OCI-LY7 (cell line): ENCODE measurements around the gene SLC25A44. TPM values are rescaled to one million over a fixed set of nuclear protein-coding genes. Genes with fewer than 3 reads are reported as not detected.

ENCODE experiments used
- BruUV-seq: library from RNA; stranded (reverse); fragments of 400-500 nt; replicated peaks from 2 replicates; lab custom pipeline; 2021; lab: Mats Ljungman, UMichigan
- CTCF ChIA-PET: fragments of 300-600 bp; sonication (Branson Sonifier 250); formaldehyde crosslinking; loops from one replicate; lab custom pipeline; 2022; ENCODE audit warnings: antibody characterized with exemption; ENCODE audit not compliant: unreplicated experiment; lab: Charles Lee
- POLR2A ChIA-PET: fragments of 300-600 bp; sonication (Branson Sonifier 250); formaldehyde crosslinking; loops from one replicate; lab custom pipeline; 2022; ENCODE audit warnings: antibody characterized with exemption; lab: Charles Lee
- DNase-seq: peaks from one replicate; pipeline ENCODE4 v3.0.0-alpha.2; 2015; ENCODE audit warnings: low spot score
- H2AFZ ChIP-seq: fragments of 200-600 bp; sonication (generic), shearing (Covaris generic); 2 replicates; pipeline ENCODE4 v1.6.1; 2014; ENCODE audit warnings: mild to moderate bottlenecking, antibody characterized with exemption, low read length, moderate library complexity
- H3K27ac ChIP-seq: fragments of 200-600 bp; sonication (generic); 2 replicates; pipeline ENCODE4 v1.5.1; 2014; ENCODE audit warnings: mixed run types, low read depth, mild to moderate bottlenecking, moderate library complexity, low read length, inconsistent platforms; ENCODE audit not compliant: poor library complexity, severe bottlenecking
- H3K36me3 ChIP-seq: fragments of 200-600 bp; sonication (generic); 2 replicates; pipeline ENCODE4 v1.6.1; 2014; ENCODE audit warnings: mild to moderate bottlenecking, antibody characterized with exemption, low read length, moderate library complexity, mixed read lengths; ENCODE audit not compliant: insufficient read depth
- H3K4me1 ChIP-seq: fragments of 200-600 bp; sonication (generic); 2 replicates; pipeline ENCODE4 v1.5.1; 2014; ENCODE audit warnings: mild to moderate bottlenecking, low read length; ENCODE audit not compliant: insufficient read depth, poor library complexity, severe bottlenecking
- H3K4me2 ChIP-seq: fragments of 200-600 bp; sonication (generic); 2 replicates; pipeline ENCODE4 v1.6.1; 2014; ENCODE audit warnings: mild to moderate bottlenecking, low read length
- H3K4me3 ChIP-seq: fragments of 200-600 bp; sonication (generic); 2 replicates; pipeline ENCODE4 v1.5.1; 2014; ENCODE audit warnings: mild to moderate bottlenecking, low read depth, low read length; ENCODE audit not compliant: poor library complexity, severe bottlenecking
- H3K79me2 ChIP-seq: fragments of 200-600 bp; sonication (generic); 2 replicates; pipeline ENCODE4 v1.6.1; 2016; ENCODE audit warnings: low read depth, mild to moderate bottlenecking, low read length, moderate library complexity, mixed read lengths; ENCODE audit not compliant: insufficient read depth
- H3K9me2 ChIP-seq: fragments of 200-600 bp; sonication (generic); 2 replicates; pipeline ENCODE4 v1.6.1; 2016; ENCODE audit warnings: mild to moderate bottlenecking, low read length, mixed read lengths; ENCODE audit not compliant: insufficient read depth
- H3K9me3 ChIP-seq: fragments of 200-600 bp; sonication (generic); 2 replicates; pipeline ENCODE4 v1.6.1; 2014; ENCODE audit warnings: mild to moderate bottlenecking, mixed run types, low read length, mixed read lengths
- H4K20me1 ChIP-seq: fragments of 200-600 bp; sonication (generic); 2 replicates; pipeline ENCODE4 v1.6.1; 2014; ENCODE audit warnings: mild to moderate bottlenecking, antibody characterized with exemption, low read length, moderate library complexity, mixed read lengths; ENCODE audit not compliant: insufficient read depth
- CTCF ChIP-seq: fragments of 200-600 bp; sonication (generic); conservative IDR thresholded peaks from 2 replicates; pipeline ENCODE4 v1.5.1; 2014; ENCODE audit warnings: mild to moderate bottlenecking, antibody characterized with exemption, low read length, moderate library complexity, mixed read lengths
- EZH2phosphoT487 ChIP-seq: fragments of 200-600 bp; sonication (generic); IDR thresholded peaks from 2 replicates; pipeline ENCODE4 v1.6.1; 2018; ENCODE audit warnings: low read depth, borderline replicate concordance, mild to moderate bottlenecking, mixed run types, antibody characterized with exemption, low read length, moderate library complexity, mixed read lengths
- intact Hi-C: fragments of 100-400 bp; cut with micrococcal nuclease; formaldehyde crosslinking; loops from one replicate; pipeline ENCODE4 v1.10.0; 2022; ENCODE audit not compliant: unreplicated experiment
- total RNA-seq, 2 experiments: library from RNA; depleted of rRNA in 1 of 2; stranded (reverse); fragments of >200 nt in 1 of 2; shearing (Covaris generic) in 1 of 2; gene quantifications; 2 replicates each; pipeline ENCODE4 v1.2.3, GENCODE V29; 2014 to 2022

The SLC25A44 gene
- total RNA-seq, 2 experiments from 2014 or later: 11.0 to 22.5 TPM

DNA sequence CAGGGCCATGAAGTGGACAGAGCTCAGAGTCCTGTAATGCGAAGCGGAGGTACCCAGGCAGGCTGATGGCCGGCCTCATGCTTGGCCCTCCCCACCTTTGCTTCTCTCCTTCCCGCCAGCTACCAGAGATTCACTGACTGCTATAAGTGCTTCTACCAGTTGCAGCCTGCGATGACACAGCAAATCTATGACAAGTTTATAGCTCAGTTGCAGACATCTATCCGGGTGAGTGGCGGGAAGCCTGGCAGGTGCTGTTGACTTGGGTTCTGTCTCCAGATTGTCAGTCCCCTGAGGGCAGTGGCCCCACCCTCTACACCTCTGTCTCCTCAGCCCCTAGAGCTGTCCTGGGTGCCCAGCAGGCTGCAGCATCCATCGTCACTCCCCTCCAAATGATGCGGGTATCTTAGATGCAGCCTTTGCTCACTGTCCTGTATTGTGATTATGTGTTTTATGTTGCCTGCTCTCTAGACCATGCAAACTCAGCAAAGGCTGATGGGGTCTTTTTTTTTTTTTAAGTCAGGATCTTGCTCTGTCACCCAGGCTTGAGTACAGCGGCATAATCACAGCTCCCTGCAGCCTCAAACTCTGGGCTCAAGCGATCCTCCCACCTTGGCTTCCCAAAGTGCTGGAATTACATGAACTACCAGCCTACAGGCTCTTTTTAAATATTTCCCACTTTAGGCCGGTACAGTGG lies 38.4 kb downstream of the SLC25A44 start:
- BruUV-seq: no TSS peak

DNA sequence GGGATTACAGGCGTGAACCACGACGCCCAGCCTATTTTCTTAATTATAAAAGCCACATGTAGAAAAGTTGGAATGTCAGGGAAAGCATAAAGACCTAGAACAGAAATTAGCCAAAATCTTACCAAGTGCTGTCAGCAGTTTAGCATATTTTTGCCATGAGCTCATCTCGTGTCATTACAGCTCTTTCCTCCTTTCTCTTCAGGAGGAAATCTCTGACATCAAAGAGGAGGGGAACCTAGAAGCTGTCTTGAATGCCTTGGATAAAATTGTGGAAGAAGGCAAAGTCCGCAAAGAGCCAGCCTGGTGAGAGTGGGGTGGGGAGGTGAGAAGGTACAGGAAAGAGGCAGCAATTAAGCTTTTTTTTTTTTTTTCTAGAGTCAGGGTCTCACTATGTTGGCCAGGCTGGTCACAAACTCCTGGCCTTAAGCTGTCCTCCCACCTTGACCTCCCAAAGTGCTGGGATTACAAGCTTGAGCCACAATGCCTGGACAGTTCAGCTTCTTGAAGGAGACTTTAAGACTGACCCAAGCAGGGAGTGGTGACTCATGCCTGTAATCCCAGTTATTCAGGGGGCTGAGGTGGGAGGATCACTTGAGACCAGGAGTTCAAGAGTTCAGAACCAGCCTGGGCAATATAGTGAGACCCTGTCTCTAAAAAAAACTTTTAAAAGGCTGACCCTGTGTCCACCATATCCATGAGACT lies 39.7 kb downstream of the SLC25A44 start:
- CTCF ChIA-PET: interaction anchor here (0.6 kb wide), 1 partner anchor 23 kb away, joined by 4 read pairs; no protein-coding TSS in a partner anchor
- Histone ChIP-seq H4K20me1 (no peaks in the 10 kb centered on the region), H3K4me2 (no peak overlapping the region), H3K9me3 (no peaks in the 10 kb centered on the region), H3K79me2 (no peaks in the 10 kb centered on the region), H3K36me3 (peaks cover 39% of the 10 kb centered on the region), H3K4me3 (no peak overlapping the region), H3K27ac (no peak overlapping the region), H2AFZ (no peak overlapping the region), H3K4me1 (no peaks in the 10 kb centered on the region), H3K9me2 (no peaks in the 10 kb centered on the region)
- no TSS peak for BruUV-seq
- TF ChIP-seq EZH2phosphoT487: no peak
- no peak for DNase-seq
- intact Hi-C loops: no loop called here
- POLR2A ChIA-PET: interaction anchor here (0.7 to 1.3 kb wide), 3 partner anchors 9 to 301 kb away, joined by 3 to 6 read pairs (median 3); no protein-coding TSS in a partner anchor

More for the DNA sequence above, 38.4 kb downstream of the SLC25A44 start:
- no peaks in the 10 kb centered on the region for H3K9me2 ChIP-seq
- H3K4me2 ChIP-seq: no peak overlapping the region
- TF ChIP-seq EZH2phosphoT487: no peak
- no peak for TF ChIP-seq CTCF
- CTCF ChIA-PET: no interaction called here
- no peak overlapping the region for H3K4me3 ChIP-seq
- H3K79me2 ChIP-seq: no peaks in the 10 kb centered on the region
- POLR2A ChIA-PET: interaction anchor here (0.6 to 1.3 kb wide), 5 partner anchors 9 to 251 kb away, joined by 3 to 6 read pairs (median 3); no protein-coding TSS in a partner anchor
- H3K9me3 ChIP-seq: no peaks in the 10 kb centered on the region
- H2AFZ ChIP-seq: no peak overlapping the region
- no peaks in the 10 kb centered on the region for H4K20me1 ChIP-seq
- DNase-seq: no peak
- peaks cover 35% of the 10 kb centered on the region for H3K36me3 ChIP-seq
- no peak overlapping the region for H3K27ac ChIP-seq
- intact Hi-C loops: no loop called here
- H3K4me1 ChIP-seq: no peaks in the 10 kb centered on the region

DNA sequence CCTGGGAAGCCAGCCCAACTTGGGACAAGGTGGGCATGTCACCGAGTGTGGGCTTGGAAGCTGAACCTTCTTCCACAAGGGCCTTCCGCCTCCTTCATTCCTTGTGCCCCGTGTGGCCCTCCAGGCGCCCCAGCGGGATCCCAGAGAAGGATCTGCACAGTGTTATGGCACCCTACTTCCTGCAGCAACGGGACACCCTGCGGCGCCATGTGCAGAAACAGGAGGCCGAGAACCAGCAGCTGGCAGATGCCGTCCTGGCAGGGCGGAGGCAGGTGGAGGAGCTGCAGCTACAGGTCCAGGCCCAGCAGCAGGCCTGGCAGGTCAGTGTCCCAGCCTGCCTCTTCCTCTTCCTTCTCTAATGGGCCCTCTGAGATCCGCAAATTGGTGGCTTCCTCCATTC lies 42.3 kb downstream of the SLC25A44 start:
- Histone ChIP-seq H3K36me3 (peaks cover 52% of the 10 kb centered on the region; the same call in 1 of the 2 replicates), H2AFZ (no peak overlapping the region), H3K79me2 (no peaks in the 10 kb centered on the region), H3K4me3 (no peak overlapping the region), H3K27ac (no peak overlapping the region), H3K4me2 (no peak overlapping the region), H3K9me2 (no peaks in the 10 kb centered on the region), H3K9me3 (no peaks in the 10 kb centered on the region), H3K4me1 (no peaks in the 10 kb centered on the region), H4K20me1 (no peaks in the 10 kb centered on the region)
- BruUV-seq: no TSS peak
- POLR2A ChIA-PET: no interaction called here
- TF ChIP-seq CTCF (no peak), EZH2phosphoT487 (no peak)
- intact Hi-C loops: no loop called here
- CTCF ChIA-PET: no interaction called here
- no peak for DNase-seq
